H1 (cell line): Measurements from ENCODE around the gene MGARP. TPM values are rescaled to one million over a fixed set of nuclear protein-coding genes. Genes with fewer than 3 reads are reported as not detected.

ENCODE experiments used
- ATF2 ChIP-seq: IDR thresholded peaks from 2 replicates; pipeline ENCODE4 v1.6.1; 2012; ENCODE audit warnings: low read length, inconsistent platforms
- polyA plus RNA-seq, 7 experiments: library from polyadenylated mRNA; depleted of rRNA in 3 of 7; stranded (reverse) in 5 of 7; unstranded in 2 of 7; fragments of >200 nt in 5 of 7; fragments of 200-250 nt in 2 of 7; gene quantifications; 1 replicate in 5 of 7; 2 replicates in 1 of 7; 4 replicates in 1 of 7; pipeline versions ENCODE4 v1.2.1 to v1.2.3, GENCODE V29; 2011 to 2013; ENCODE audit warnings: missing spikeins in 2 of 7, mixed read lengths in 2 of 7
- total RNA-seq: library from RNA; stranded (reverse); fragmentation: NEBNext Ultra II Directional; extraction: Animal tissue kit (Norgen Biotek cat#: 25700); gene quantifications from 2 replicates; pipeline ENCODE4 v1.2.1, GENCODE V29; 2021

Gene MGARP
- total and polyA plus RNA-seq, 2 of the 8 experiments (the other 6 are each of a cell fraction or from before 2014, with no cell fraction given): 2.8 to 4.5 TPM

- TF ChIP-seq ATF2: no peak
Measured at GRCh38 chr4:139246166-139246565, 33.9 kb downstream of the MGARP start (continued).
